Astrocyte (in vitro differentiated cells and primary cell): ENCODE results near the gene HES6. TPM values are rescaled to one million over a fixed set of nuclear protein-coding genes. Genes with fewer than 3 reads are reported as not detected.

Experiments used
- DNase-seq: peaks from one replicate; pipeline ENCODE4 v3.0.0-alpha.2; 2010; ENCODE audit warnings: low read depth
- FAIRE-seq: peaks from 2 replicates; lab custom pipeline; 2011; peaks lifted over from hg19 to GRCh38; lab: Jason Lieb, UNC
- H2AFZ ChIP-seq: 2 replicates; pipeline ENCODE4 v1.6.0; 2012; ENCODE audit warnings: low read depth, low read length, inconsistent platforms
- H3K27ac ChIP-seq: 2 replicates; pipeline ENCODE4 v1.5.1; 2011; ENCODE audit warnings: low read depth, low read length, inconsistent platforms
- H3K27me3 ChIP-seq: 2 replicates; pipeline ENCODE4 v1.6.0; 2011; ENCODE audit warnings: low read length, inconsistent platforms; ENCODE audit not compliant: insufficient read depth
- H3K36me3 ChIP-seq: 2 replicates; pipeline ENCODE4 v1.5.1; 2011; ENCODE audit warnings: low read length, inconsistent platforms; ENCODE audit not compliant: insufficient read depth
- H3K4me1 ChIP-seq: 2 replicates; pipeline ENCODE4 v1.5.1; 2011; ENCODE audit warnings: low read length, inconsistent platforms; ENCODE audit not compliant: insufficient read depth
- H3K4me2 ChIP-seq: 2 replicates; pipeline ENCODE4 v1.6.0; 2012; ENCODE audit warnings: low read length, inconsistent platforms
- H3K4me3 ChIP-seq: 2 replicates; pipeline ENCODE4 v1.5.1; 2011; ENCODE audit warnings: low read depth, mild to moderate bottlenecking, low read length, inconsistent platforms; ENCODE audit not compliant: insufficient read depth
- H3K79me2 ChIP-seq: 2 replicates; pipeline ENCODE4 v1.6.0; 2012; ENCODE audit warnings: mild to moderate bottlenecking, low read length, inconsistent platforms; ENCODE audit not compliant: insufficient read depth
- H3K9ac ChIP-seq: 2 replicates; pipeline ENCODE4 v1.6.0; 2012; ENCODE audit warnings: mild to moderate bottlenecking, low read length, inconsistent platforms
- H3K9me3 ChIP-seq: 2 replicates; pipeline ENCODE4 v1.5.1; 2012; ENCODE audit warnings: low read depth, mild to moderate bottlenecking, low read length, inconsistent platforms; ENCODE audit not compliant: insufficient read depth
- H4K20me1 ChIP-seq: 2 replicates; pipeline ENCODE4 v1.6.0; 2012; ENCODE audit warnings: low read length, inconsistent platforms; ENCODE audit not compliant: insufficient read depth
- H3K27ac Mint-ChIP-seq: one replicate; pipeline ENCODE4 v1.8.0; 2021; ENCODE audit warnings: mild to moderate bottlenecking, mixed read lengths; ENCODE audit not compliant: unreplicated experiment
- H3K27me3 Mint-ChIP-seq: one replicate; pipeline ENCODE4 v1.8.0; 2021; ENCODE audit warnings: low read depth, mixed read lengths; ENCODE audit not compliant: unreplicated experiment
- H3K36me3 Mint-ChIP-seq: one replicate; pipeline ENCODE4 v1.8.0; 2021; ENCODE audit warnings: low read depth, mixed read lengths; ENCODE audit not compliant: unreplicated experiment
- H3K4me1 Mint-ChIP-seq: one replicate; pipeline ENCODE4 v1.8.0; 2021; ENCODE audit warnings: low read depth, mixed read lengths; ENCODE audit not compliant: unreplicated experiment
- H3K4me3 Mint-ChIP-seq: one replicate; pipeline ENCODE4 v1.8.0; 2021; ENCODE audit warnings: mild to moderate bottlenecking, moderate library complexity, mixed read lengths; ENCODE audit not compliant: unreplicated experiment
- H3K9me3 Mint-ChIP-seq: one replicate; pipeline ENCODE4 v1.8.0; 2021; ENCODE audit warnings: mild to moderate bottlenecking, mixed read lengths; ENCODE audit not compliant: unreplicated experiment
- EZH2 ChIP-seq: IDR thresholded peaks from 2 replicates; pipeline ENCODE4 v1.6.1; 2012; ENCODE audit warnings: mild to moderate bottlenecking, low read length, inconsistent platforms; ENCODE audit not compliant: insufficient read depth
- total RNA-seq: library from RNA; stranded (reverse); gene quantifications from 2 replicates; pipeline ENCODE4 v1.2.1, GENCODE V29; 2021
- TF ChIP-seq, protein P1 (sequence below): IDR thresholded peaks from 2 replicates; pipeline ENCODE4 v1.5.1; 2011; ENCODE audit warnings: low read depth, mild to moderate bottlenecking, inconsistent platforms, low read length, moderate library complexity; ENCODE audit not compliant: insufficient read depth

Gene HES6
- total RNA-seq, 1 donor from 2014 or later = 3.0 TPM

DNA sequence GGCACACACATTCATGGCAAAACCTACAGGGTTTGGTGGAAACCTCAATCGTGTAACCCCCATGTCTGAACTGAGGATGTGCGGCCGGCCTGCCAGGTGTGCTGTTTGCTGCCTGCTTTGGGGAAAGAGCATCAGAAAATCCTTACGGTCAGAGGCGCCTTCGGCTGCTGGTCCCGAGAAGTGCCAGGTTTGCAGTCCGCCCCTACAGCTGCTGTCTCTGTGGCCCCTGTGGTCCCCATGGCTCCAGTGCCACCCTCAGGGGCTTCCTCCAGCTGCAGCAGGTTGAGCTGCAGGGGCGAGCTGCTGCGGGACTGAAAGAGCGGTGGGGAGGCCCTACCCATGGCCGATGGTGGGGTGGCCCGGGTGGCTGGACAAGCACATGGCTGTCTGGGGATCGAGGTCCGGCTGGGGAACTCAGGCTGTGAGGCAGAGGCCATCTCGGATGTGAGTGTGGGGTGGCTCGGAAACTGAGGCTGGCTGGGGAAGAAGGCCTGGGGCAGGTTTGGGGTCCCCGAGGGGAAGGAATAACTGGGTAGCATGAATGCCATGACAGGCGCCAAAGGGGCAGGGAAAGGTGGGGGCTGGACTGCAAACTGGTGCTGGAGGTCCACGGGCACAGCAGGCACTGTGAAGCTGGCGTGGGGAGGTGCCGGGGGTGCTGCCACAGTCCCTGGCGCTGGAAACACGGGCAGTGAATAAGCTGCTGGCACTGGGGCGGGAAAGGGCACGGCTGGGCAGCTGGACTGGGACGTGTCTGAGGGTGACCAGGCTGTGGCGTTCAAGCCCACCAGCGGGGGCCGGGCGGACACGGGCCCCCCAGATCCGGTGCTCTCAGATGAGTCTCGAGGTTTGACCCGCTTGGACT, 13.2 kb upstream of the HES6 start:
- Histone ChIP-seq H3K9ac (no peak overlapping the region), H3K4me1 (no peaks in the 10 kb centered on the region), H3K27ac (no peak overlapping the region), H3K9me3 (no peaks in the 10 kb centered on the region), H3K79me2 (no peaks in the 10 kb centered on the region), H3K27me3 (no peaks in the 10 kb centered on the region), H3K4me2 (no peak overlapping the region), H3K4me3 (no peak overlapping the region), H3K36me3 (peaks cover 3% of the 10 kb centered on the region), H2AFZ (no peak overlapping the region), H4K20me1 (peaks cover 3% of the 10 kb centered on the region)
- H3K4me1 Mint-ChIP-seq = no peaks in the 10 kb centered on the region
- H3K4me3 Mint-ChIP-seq = no peak overlapping the region
- no peak overlapping the region for H3K27ac Mint-ChIP-seq
- no peak for FAIRE-seq
- TF ChIP-seq EZH2 = no peak
- TF ChIP-seq, protein P1, sequence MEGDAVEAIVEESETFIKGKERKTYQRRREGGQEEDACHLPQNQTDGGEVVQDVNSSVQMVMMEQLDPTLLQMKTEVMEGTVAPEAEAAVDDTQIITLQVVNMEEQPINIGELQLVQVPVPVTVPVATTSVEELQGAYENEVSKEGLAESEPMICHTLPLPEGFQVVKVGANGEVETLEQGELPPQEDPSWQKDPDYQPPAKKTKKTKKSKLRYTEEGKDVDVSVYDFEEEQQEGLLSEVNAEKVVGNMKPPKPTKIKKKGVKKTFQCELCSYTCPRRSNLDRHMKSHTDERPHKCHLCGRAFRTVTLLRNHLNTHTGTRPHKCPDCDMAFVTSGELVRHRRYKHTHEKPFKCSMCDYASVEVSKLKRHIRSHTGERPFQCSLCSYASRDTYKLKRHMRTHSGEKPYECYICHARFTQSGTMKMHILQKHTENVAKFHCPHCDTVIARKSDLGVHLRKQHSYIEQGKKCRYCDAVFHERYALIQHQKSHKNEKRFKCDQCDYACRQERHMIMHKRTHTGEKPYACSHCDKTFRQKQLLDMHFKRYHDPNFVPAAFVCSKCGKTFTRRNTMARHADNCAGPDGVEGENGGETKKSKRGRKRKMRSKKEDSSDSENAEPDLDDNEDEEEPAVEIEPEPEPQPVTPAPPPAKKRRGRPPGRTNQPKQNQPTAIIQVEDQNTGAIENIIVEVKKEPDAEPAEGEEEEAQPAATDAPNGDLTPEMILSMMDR = no peak
- H3K9me3 Mint-ChIP-seq = no peaks in the 10 kb centered on the region
- H3K36me3 Mint-ChIP-seq = peaks cover 6% of the 10 kb centered on the region
- no peak for DNase-seq
- H3K27me3 Mint-ChIP-seq = peaks cover 9% of the 10 kb centered on the region

DNA sequence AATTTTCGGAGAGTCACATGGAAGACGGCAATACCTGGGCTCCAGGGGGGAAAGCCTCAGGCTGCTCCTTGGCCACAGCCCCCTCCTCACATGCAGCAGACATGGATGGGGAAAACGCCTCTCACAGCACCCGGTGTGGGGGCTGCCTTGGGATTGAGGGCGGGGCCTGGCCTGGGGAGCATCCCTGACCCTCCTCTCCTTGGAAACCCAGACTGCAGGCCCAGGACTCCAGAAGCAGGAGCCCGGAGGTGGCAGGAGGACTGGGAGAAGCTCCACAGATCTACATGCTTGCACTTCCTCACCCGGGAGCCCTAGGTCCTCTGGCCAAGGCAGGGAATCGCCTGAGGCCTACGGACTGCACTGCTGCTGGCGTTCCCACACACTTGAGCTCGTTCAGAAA, 12.1 kb upstream of the HES6 start:
- Mint-ChIP-seq H3K4me1 (no peaks in the 10 kb centered on the region), H3K36me3 (peaks cover 11% of the 10 kb centered on the region), H3K9me3 (no peaks in the 10 kb centered on the region), H3K27ac (no peak overlapping the region), H3K27me3 (peaks cover 15% of the 10 kb centered on the region), H3K4me3 (no peak overlapping the region)
- H4K20me1 ChIP-seq = peaks cover 2% of the 10 kb centered on the region
- TF ChIP-seq, protein P1 = no peak
- TF ChIP-seq EZH2 = no peak
- no peak overlapping the region for H3K4me2 ChIP-seq
- no peaks in the 10 kb centered on the region for H3K9me3 ChIP-seq
- no peak overlapping the region for H3K9ac ChIP-seq
- no peak for FAIRE-seq
- no peaks in the 10 kb centered on the region for H3K4me1 ChIP-seq
- no peaks in the 10 kb centered on the region for H3K79me2 ChIP-seq
- no peak overlapping the region for H2AFZ ChIP-seq
- H3K27me3 ChIP-seq = no peaks in the 10 kb centered on the region
- DNase-seq = no peak
- H3K27ac ChIP-seq = no peak overlapping the region
- H3K36me3 ChIP-seq = no peaks in the 10 kb centered on the region
- H3K4me3 ChIP-seq = no peak overlapping the region

DNA sequence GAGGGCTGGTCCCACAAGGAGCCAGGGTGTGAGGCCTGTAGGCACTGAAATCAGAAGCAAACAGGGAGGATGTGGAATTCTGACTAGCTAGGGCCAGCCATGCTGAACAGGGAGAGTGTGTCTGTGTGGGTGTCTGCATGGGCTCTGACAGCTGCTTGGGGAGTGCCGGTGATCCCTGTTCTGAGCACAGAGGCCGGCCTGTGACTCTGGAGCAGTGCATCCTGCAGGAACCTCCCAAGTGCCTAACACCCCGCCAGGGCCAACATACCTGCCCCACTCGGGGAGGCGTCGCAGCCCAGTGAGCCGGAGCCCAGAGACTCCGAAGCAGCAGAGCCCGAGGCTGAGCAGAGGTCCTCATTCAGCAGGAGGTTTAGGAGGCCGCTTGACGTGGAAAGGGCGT, 11.5 kb upstream of the HES6 start:
- TF ChIP-seq EZH2 = no peak
- TF ChIP-seq, protein P1 = no peak
- no peak for DNase-seq
- Histone ChIP-seq H3K4me3 (no peak overlapping the region), H3K9me3 (no peaks in the 10 kb centered on the region), H3K27me3 (no peaks in the 10 kb centered on the region), H3K4me1 (no peaks in the 10 kb centered on the region), H3K36me3 (no peaks in the 10 kb centered on the region), H3K4me2 (no peak overlapping the region), H2AFZ (no peak overlapping the region), H4K20me1 (no peaks in the 10 kb centered on the region), H3K79me2 (no peaks in the 10 kb centered on the region), H3K9ac (no peak overlapping the region), H3K27ac (no peak overlapping the region)
- H3K9me3 Mint-ChIP-seq = no peaks in the 10 kb centered on the region
- H3K4me1 Mint-ChIP-seq = no peaks in the 10 kb centered on the region
- H3K27ac Mint-ChIP-seq = no peak overlapping the region
- no peak overlapping the region for H3K4me3 Mint-ChIP-seq
- peaks cover 11% of the 10 kb centered on the region for H3K36me3 Mint-ChIP-seq
- FAIRE-seq = no peak
- H3K27me3 Mint-ChIP-seq = peaks cover 15% of the 10 kb centered on the region
